GM18511 (cell line): ENCODE data around the gene BTBD3.

Experiments used
- ATAC-seq: cut with Tn5 transposase; IDR thresholded peaks from one replicate; pipeline ENCODE4 v1.9.1; 2021; ENCODE audit warnings: mild to moderate bottlenecking, moderate library complexity; ENCODE audit not compliant: unreplicated experiment

Gene BTBD3

DNA sequence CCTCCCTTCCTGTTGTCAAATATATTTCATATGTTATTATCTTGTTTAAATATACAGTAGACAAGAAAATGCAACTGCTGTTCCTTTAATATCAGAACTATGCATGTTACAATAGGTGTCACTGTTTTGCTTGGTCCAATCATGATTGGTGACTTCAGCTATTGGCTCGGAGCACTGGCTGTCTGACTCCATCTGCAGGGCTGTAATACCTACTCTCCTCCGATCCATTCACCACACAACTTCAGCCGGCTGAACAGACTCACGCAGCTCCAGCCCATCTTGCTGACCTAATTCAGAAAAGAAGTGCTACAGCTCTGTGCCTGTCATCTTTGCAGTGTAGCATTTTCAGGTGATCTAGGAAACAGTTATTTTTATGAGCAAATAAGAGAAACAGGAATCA, at the start of gene BTBD3:
TSS of gene BTBD3 (plus strand) at position 231 of the 400 bp plus-strand sequence. CDS start 383 bp downstream, outside the sequence.
- no peak for ATAC-seq

DNA sequence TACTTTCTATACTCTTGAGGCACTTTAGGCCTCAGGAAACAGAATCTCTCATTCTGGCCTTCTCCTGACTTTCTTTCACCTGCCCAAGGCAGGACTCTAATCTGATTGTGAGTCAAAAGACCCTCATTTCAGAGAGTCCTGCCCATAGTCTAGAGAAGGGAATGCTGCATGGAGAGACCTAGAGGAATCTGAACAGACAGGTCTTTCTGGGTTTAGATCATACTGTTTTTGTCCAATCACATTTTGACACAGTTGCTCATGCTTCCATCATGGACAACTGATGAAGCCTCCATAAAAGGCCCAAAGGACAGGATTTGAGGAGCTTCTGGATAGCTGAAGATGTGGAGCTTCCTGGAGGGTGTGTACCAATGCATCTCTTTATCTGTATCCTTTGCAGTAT, 48.1 kb upstream of the BTBD3 start:
- no peak for ATAC-seq

DNA sequence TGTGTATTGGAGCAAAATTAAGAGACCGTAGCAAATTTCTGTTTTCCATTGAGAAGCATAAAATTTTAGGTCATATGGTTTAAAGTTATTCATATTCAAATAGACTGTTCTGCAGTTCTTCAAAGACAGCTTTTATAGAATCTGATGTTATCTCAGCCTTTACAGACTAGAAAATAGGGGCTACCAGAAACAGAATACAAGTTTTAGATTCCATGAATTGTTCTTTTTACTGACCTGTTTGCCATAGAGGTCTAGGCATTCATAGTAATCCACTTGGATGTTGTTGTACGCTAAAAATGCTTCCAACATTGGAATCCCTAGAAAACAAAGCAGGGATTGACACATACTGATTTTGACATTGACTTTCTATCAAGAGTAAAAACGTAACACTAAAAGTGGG, 47.3 kb upstream of the BTBD3 start:
- no peak for ATAC-seq

DNA sequence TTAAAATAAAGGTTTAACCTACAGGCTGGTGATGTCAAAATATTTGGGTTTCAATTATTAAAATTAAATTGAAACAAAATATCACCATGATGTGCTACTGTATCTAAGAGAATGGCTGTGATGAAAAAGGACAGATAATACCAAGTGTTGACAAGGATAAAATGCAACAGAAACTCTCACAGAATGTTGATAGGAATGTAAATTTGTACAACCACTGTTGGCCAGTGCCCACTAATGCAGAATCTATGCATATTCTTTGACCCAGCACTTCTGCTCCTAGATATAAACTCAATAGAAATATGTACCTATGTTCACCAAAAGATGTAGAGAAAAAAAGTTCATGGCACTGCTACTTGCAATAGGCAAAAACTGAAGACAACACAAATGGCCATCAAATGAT, 41.1 kb upstream of the BTBD3 start:
- no peak for ATAC-seq

DNA sequence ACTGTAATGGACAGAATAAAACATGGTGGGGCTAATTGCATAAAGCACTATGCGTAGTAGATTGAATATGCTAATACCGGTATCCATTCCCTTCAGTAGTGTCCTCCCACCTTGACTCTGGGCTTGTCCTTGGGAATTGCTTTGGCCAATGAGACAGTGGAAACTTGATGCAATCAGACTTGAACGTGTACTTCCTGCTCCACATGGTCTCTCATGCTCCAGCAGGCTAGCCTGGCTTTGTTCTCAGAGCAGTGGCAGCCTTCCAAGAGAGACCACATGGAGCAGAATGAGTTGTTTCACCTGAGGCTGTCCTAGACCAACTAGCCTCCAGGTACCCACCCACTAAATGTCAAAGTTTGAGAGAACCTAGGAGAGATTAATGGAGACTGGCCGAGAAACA, 37.0 kb upstream of the BTBD3 start:
- no peak for ATAC-seq

DNA sequence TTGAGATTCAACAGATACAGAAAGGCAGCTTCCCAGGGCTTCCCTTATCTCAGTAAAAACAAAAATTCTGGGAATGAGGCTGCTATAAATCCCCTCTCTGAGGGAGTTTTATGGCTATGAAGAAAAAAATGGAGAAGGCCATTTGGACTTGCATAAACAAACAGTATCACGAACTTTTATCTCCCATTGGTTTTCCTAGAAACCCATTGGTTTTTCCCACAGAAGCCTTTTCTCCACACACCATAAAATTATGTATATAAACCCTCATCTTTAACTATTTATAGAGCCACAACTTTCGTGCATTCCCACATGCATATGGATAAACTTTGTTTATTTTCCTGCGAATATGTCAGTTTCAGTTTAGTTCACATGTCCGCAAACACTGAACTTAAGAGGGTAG, 36.2 kb upstream of the BTBD3 start:
- no peak for ATAC-seq

DNA sequence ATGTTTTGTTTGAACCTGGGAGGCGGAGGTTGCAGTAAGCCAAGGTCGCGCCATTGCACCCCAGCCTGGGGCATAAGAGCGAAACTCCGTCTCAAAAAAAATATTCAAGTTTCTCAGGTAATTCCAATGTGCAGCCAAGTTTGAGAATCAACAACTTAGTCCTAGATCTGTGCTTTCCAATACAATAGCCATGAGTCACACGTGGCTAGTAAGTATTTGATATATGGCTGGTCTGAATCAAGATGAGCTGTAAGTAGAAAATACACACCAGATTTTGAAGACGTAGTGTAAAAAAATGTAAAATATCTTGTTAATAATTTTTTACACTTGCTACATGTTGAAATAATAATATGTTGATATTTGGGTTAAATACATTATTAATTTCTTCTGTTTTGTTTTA, 35.0 kb upstream of the BTBD3 start:
- no peak for ATAC-seq

DNA sequence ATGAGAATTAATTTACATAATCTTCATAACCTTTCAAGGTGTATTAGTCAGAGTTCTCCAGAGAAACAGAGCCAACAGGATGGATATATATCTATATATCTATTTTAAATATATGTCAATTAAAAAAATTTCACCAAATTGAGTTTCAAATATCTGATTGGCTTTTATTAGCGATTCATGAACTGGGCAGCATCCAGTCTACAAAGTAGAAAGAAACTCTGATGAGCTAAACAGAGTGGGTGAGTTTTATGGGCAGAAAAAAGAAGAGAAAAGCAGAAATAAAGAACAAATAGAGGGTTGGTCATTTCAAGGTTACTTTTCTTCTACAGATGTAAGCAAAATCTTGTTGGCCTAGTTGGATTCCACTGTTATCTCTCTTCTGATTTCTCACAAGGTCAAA, 29.0 kb upstream of the BTBD3 start:
- no peak for ATAC-seq

DNA sequence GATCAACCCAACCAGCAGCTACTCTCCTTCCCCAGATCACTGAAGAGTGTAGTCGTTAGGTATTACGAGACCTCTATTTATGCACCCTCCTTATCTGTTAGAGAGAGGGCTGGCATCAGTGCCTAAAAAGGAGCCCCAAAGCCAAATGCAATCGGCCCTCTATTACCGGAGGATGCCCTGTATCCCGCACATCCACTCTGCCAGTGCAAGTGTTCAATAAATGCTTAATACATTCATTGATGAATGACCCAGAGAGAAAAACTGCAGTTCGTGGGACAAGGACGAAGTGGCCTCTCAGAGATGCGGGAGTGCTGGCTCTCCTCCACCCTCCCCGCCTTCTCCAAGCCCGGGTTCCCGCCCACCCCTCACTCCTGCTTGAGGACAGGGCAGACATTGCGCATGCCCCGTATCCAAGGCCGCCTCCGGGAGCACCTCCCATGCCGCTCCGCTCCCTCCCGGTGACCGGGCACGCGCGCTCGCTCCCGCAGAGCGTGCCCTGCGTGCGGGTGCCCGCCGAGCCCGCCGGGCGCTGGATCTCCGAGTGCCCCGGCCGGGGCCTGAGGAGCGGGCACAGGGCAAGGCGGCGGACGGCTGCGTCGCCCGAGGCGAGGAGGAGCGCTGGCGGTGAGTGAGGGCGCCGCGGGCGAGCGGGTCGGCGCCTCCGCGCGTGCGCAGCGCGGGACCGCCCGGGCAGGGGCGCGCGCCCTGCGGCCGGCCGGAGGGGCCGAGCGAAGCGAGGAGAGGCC, 27.2 kb upstream of the BTBD3 start:
- no peak for ATAC-seq

DNA sequence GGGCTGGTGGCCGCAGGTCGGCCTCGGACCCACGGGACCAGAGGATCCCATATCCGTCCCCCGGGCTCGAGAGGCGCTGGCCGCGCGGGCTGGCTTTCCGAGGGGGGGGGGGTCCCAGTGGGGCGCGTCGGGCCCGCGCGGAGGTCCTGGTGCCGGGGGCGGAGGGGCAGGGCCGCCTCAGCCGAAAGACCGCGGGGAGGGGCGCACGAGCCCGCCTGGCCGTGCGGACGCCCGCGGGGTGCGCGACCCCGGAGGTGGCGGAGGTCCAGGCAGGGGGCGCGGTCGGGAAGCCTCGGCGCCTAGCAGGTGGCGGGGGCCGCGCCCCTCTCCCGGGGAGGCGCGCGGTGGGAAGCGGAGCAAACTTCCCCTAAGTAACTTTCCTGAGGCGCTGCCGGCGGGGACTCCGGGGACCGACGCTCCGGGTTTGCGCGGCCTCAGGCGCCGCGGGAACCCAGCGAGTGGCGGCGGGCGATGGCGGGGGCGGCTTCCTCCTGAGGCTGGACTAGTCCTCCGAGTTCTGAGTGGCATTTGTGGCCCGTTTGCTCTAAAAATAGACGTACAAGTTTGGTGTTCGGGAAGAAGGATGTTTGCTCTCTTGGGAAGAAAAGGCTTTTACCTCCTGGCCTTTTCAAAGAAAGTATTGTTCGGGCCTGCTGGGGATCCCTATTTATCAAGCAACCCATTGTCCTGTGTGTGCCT, 26.5 kb upstream of the BTBD3 start:
- ATAC-seq: no peak

DNA sequence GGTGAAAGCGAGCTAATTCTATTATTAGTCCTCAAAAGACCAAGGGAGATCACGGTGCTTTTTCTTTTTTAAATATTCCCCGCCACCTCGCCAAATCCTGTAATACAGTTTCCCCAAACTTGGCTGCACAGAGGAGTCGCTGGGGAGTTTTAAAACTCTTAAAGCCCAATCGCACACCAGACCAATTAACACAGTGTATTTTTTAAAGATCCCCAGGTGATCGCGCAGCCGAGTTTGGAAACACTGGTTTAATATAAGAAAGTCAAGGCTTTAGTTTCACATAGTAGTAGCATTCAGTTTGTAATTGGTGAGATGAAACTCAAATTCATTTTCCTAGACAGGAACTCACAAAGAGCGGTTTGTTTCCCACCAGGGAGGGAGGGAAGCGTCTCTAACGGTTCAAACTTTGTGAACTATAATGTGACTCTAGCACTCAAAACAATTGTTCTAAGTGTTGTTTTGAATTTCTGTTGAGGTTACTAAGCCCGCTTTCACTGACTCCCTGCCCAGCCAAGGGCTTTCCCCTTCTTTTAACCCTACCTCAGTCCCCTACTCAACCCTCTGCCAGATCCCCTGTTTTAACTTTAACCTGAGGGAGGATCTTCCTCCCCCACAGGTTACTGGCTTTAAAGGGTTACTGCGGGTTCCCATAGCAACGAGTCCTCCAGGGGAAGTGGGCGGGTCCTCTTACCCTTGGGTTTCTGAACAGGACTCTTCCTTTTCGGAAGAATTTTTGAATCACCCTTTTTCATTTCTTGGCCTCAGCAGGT, 25.7 kb upstream of the BTBD3 start:
- no peak for ATAC-seq

DNA sequence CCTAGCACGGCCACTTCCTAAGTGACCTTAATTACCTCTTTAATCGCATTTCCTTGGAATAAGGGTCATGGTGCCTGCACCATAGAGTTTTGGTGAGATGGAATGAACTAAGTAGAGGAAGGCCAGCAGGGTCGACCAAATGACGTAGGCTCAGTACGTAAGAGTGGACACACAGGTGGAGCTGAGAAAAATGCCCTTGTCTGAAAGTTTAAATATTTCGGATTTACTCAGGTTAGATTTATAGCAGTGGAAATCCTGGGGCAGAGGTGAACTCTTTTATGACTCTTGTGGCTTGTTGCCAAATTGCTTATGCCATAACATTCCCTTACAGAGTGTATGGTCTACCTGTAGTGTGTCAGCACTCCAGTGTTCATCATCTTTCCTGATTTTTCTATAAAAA, 23.6 kb upstream of the BTBD3 start:
- ATAC-seq: no peak

DNA sequence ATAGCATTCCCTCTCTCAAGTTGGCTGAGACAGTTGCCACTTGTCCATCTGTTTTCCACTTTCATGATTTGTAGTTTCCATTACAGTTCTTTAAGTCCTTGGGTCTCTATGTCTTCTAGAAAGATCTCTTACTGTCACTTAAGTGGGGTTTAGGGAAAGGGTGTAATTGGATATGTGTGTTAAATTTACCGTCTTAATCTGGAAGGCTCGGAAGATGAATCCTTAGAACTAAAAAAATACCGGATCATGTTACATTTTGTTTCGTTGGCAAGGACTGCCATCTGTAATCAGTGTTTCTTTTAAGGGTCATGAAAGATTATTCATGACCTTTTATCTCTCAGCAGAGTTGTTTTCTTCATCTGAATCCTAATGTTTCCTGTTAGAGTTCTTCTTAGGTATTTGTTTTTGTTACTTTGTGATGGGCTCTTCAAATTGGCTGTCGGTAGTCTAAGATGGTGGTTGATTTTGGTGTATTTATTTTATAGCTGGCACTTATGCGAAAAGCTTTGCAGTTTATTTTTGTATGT, 21.8 kb upstream of the BTBD3 start:
- ATAC-seq: no peak

DNA sequence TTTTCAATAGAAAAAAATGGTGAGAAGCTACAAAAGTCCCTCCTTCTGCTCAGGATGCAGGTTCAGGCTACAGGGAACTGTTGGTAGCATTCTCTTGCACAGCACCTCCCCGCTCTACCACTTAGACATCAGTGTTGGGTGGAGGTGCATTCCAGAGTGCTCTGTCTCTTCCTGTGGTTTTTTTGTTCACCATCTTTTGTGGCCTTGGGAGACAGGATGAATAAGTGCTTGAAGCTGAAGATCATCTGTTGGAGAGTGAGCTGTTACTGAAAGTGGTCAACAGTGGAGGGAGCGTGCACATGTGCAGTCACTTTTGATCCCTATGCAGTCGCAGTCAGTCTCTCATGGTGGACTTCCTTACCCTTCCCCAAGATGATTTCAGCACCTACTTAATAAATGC, 16.6 kb upstream of the BTBD3 start:
- ATAC-seq: no peak

DNA sequence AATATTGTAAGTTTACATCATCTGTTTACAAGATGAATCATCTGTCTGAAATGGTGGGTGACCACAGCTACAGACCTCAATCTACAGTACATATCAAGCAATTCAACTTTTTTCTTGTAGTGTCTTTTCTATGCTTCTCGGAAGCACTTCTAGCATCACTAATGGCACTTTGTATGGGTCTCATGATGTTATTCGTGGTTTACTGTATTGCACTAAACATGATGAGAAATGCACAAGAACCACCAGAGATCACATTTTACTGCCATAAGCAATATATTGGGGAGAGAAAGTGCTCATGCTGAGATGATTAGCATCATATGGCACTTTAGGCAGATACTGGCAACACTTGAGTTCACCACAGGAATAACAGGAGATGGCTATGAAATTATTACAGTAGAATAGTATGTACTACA, 15.4 kb upstream of the BTBD3 start:
- no peak for ATAC-seq

DNA sequence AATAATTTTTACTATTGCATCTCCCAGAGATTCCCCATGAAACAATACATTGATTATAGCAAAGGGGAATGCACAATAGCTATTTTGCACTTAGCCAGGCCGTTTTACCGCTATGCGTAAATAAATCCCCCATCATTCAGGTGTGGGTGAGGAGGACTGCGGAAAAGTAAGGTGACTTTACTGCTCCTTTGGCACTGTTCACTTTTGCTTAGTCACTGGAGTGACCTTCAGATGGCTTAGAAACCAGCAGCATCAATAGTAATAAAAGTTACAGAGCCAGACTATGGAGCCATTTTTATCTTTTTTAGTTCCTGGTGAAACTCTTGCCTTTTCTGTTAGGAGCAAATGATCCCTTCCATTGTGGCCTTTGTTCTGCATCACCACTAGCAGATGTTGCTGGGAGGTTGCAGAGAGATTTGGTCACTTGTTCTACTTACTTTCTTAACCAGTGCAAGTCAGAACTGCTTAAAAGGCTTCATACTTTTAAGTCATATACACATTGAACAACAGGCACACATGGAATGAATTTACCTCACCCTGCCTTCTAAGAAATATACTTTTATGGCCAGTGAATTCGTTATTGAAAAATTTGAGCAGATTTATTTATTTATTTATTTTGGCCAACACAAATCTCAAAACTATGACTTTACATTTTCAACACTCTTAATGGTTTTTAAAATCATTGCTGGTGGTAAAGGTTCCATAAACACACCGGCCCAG, 12.1 kb upstream of the BTBD3 start:
- ATAC-seq: no peak

DNA sequence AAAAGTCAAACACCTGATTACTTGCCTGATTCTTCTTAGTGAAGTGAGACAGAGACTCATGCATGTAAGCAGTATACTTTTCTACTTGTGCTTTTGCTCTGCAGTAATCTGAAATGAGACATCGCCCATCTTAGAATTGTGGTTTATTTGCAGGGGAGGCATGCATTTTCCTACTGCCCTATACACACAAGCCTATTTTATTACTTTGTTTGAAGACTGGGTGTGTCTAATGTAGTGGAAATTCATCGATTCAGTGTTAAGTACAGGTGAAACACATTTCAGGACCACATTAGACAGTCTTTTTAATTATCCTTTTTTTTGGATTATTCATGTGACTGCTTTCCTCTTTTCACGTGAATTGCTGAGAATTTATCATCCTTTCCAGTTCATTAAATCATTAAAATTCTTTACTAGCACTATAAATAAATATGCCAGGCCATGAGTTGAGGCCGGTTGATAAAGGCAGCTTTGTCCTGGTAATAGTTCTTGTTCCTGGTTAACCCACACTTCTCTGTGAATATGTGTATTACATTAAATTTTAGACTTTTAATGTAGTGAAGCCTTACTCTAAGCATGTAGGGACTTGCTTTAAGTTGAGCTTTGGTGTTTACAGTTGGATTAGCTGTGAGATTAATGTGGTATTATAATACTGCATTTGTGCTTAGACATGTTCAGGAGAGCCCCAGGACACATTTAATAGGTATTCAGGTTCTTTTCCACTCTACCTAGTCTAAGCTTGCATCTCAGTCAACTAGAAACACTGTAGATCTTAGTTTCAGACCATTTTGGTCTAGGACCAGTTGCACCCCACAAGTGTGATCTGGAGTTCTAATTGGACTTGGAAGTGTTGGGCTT, 10.8 kb upstream of the BTBD3 start:
- ATAC-seq: no peak

DNA sequence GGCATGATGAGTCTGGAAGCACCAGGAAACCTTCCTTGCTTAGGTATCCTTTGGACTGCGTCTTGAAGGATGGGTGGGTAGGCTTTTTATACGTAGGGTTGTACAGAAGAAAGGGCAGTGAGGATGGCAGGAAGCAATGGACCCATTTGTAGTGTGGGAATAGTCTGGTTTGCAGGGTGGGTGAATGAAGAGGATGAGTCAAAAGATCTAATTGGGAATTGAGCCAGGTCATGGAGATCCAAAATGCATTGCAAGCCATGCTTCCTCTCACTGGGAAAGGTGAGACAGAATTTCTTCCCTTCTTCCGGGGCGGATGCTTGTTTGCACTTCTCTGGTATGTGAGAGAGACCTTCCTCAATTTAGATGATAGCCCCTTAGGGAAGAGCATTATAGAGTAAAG, 10.1 kb upstream of the BTBD3 start:
- ATAC-seq: no peak

DNA sequence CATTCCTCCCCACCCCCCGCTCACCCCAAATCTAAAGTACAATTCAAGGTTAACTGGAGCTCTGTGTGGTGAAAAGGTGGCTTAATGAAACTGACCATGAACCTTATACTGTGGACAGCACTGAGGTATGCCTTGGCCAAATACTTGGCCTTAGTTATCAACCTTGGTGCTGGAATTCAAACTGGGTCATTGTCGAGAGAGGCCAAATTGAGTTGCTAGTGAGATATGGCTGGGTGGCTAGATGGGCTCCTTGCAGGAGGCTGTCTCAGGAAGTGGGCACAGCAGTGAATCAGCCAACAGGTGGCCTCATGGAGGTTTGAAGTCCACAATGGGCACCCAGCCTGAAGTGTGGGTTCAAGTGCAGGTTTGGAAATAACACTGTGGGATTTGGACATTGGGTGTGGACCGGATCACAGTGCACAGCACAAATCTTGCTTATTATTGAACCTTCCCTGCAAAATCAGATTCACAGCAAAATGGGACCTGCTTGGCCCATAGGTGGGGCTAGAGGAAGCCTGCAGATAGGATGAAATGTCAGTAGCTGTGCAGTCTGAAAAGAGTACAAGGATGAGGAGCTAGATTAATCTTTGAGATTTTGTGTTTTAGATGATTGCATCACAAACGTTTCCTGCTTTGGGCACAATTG, 5.6 kb upstream of the BTBD3 start:
- ATAC-seq: no peak
